ENCODE measurements around the gene PTPMT1.

The PTPMT1 gene

DNA sequence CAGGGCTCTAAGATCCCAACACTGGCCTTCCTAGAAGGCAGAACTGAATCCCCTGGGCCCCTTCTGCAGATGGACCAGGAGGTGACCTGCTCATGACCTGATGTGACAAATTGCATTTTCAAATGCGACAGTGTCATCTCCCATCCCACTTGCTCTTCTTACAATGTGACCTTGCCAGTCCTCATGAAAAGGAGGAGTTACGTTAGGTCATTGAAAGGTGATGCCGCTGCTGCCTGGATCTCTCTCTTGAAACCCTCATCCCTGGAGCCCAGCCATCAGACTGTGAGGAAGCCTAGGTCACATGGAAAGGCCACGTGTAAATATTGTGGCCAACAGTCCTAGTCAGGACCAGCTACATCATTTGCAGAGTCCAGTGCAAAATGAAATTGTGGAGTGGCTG is 34.5 kb downstream of the PTPMT1 start:
- intact Hi-C loops (cut with DNase I), result no loop called here
- DNase-seq, result no peak

GRCh38 chr11:47603295-47603694 is 37.9 kb downstream of the PTPMT1 start:
- intact Hi-C loops (cut with DNase I), result no loop called here
- DNase-seq, result no peak

GRCh38 chr11:47605921-47606320 is 40.5 kb downstream of the PTPMT1 start:
- no peak for DNase-seq

DNA sequence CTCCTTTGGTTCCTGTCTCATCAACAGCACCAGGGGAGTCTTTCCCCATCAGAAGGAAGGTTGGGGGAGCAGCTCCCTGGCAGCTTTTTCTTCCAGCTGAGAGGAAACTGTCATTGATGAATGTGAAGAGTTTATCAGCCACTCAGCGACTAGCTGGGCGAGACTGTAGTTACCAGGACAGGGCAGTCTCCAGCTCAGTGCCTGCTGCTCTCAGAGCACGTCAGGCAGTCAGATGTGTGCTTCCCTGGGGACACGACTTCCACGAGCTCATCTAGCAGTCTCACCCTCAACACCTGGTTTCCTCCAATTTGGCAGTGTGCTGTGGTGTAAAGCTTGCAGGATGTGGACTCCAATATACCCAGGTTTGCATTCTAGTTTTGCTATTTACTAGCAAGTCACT is 41.3 kb downstream of the PTPMT1 start:
- intact Hi-C loops (cut with DNase I), result no loop called here
- no peak for DNase-seq

More at GRCh38 chr11:47605921-47606320, 40.5 kb downstream of the PTPMT1 start:
- intact Hi-C loops (cut with DNase I), result no loop called here

DNA sequence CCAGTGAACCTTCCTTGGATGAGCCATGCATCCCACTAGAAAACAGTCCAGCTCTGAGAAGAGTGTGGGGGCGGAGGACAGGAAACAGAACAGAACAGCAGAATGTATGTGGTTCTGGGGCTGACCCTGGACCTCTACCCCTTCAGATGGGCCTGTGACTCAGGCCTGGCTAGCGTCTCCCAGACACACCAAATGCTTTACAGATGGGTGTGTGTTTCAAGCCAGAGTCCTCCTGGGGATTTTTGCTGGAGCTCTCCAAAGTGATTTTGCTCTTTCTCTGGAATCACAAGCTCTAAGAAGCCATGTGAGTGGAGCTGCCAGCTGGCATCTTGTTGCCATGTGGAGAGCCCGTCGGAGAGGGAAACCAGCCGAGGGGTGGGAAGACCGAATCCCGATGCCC is 42.0 kb downstream of the PTPMT1 start:
- DNase-seq, result peak in 5 of 10 donors; percentile 46 to 94 (median 70)
- intact Hi-C loops (cut with DNase I), result no loop called here

DNA sequence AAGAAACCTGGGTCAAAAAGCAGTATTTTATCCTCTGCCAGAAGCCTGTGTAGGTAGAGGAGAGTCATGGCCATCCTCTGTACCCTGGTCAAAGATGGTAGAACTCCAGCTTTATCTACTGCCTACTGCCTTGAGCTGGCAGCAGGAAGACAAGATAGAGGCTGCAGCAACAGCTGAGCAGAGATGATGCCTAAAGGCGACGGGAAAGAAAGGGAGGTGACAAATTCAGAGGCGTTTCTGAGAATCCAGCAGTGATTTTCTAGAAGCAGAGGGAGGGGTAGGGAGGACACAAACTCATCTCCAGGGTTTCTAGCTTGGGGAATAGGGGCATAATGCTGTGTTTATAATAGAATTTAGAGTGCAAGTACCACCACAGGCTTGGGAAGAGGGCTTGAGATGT is 44.3 kb downstream of the PTPMT1 start:
- DNase-seq, result peak in 1 of 10 donors; percentile 17
- intact Hi-C loops (cut with DNase I), result no loop called here

- intact Hi-C loops (cut with DNase I), result no loop called here
- DNase-seq, result no peak
Measured at GRCh38 chr11:47611348-47611794, 46.0 kb downstream of the PTPMT1 start.

- no peak for DNase-seq
- intact Hi-C loops (cut with DNase I), result no loop called here
Measured at GRCh38 chr11:47615249-47615648, 49.9 kb downstream of the PTPMT1 start.

- peak in 4 of 10 donors; percentile 48 to 71 (median 67) for DNase-seq
- intact Hi-C loops (cut with DNase I), result no loop called here
Measured at GRCh38 chr11:47616726-47617416, 51.5 kb downstream of the PTPMT1 start.

DNA sequence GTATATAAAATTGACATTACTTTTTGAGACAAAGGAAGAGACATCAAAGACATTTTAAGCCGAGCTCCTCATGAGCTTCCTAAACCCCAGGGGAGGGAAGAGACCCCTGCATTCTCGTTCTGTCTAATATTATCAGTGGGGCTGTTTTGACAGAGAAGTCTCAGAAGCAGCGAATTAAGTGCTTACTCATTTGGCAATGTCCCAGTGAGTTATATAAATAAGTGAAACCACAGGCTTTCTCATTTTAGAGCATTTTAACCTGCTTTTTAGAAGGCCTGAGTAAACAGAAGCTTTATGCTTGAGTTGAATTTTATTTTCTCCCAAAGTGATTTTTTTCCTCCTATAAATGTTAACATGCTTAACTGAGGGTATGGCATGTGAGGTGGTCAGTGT is 52.0 kb downstream of the PTPMT1 start:
- DNase-seq, result no peak
- intact Hi-C loops (cut with DNase I), result no loop called here

DNA sequence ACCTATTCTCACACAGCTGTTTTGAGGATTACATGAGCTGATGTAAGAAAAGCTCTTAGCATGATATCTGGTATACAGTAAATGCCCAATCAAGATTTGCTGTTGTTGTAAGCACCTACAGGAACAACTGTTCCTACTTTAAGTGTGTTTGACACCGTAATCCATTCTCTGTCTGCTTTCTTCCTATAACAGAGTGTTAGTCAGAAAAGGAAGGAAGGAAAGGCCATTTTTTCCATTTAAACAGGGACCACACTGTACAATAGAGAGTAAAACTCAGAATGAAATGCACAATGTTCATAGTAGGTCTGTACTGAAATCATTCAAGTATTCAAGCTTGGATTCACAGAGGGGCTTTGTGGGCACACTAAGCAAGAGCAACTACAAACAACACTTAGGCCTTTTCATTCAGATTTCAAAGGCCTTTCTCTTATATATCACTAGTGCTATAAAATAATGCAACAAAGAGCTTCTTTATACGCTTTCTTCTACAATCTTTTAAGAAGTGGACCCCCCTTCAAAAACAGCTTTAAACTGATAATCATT is 55.5 kb downstream of the PTPMT1 start:
- no peak for DNase-seq
- intact Hi-C loops (cut with DNase I), result no loop called here
